Coronary artery (tissue), 2 donors: ENCODE measurements around the gene DGKI.
A peak's percentile ranks its signal among the peaks of the same experiment; 100 is the strongest.

ENCODE experiments used
- DNase-seq: peaks from one replicate; pipeline ENCODE4 v3.0.0-alpha.2; 2017; ENCODE audit warnings: low spot score
- H3K27ac ChIP-seq, 2 donors: fragments of 200-600 bp; sonication (generic); one replicate each; pipeline ENCODE4 v1.5.1; 2016 to 2019
- H3K4me3 ChIP-seq: fragments of 200-600 bp; sonication (generic); 2 replicates; pipeline ENCODE4 v1.5.1; 2016; ENCODE audit warnings: mild to moderate bottlenecking, moderate library complexity
- CTCF ChIP-seq: fragments of 200-600 bp; sonication (generic); IDR thresholded peaks from one replicate; pipeline ENCODE4 v1.5.1; 2019; ENCODE audit warnings: antibody characterized with exemption

DGKI gene

GRCh38 chr7:137789215-137789882 is 57.4 kb downstream of the DGKI start:
- Histone ChIP-seq H3K4me3 (no peak overlapping the region), H3K27ac (peak overlapping the region in 1 of 2 donors; percentile 29)
- TF ChIP-seq CTCF = no peak
- no peak for DNase-seq

DNA sequence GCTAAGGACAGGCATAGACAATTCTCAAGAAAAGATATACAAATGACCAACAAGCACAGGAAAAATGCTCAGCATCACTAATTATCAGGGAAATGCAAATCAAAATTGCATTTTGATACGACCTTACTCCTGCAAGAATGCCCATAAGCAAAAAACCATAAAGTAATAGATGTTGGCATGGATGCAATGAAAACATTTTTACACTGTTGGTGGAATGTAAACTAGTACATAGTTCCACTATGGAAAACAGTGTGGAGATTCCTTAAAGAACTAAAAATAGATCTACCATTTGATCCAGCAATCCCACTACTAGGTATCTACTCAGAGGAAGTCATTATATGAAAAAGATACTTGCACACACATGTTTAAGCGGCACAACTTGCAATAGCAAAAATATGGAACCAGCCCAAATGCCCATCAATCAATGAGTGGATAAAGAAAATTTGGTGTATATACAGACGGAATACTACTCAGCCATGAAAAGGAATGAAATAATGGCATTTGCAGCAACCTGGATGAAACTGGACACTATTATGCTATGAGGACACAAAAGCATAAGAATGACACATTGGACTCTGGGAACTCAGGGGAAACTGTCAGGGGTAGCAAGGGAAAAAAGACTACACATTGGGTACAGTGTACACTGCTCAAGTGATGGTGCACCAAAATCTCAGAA is 59.3 kb downstream of the DGKI start:
- no peak for TF ChIP-seq CTCF
- DNase-seq = no peak
- no peak overlapping the region for H3K27ac ChIP-seq
- no peak overlapping the region for H3K4me3 ChIP-seq

GRCh38 chr7:137778511-137778910 is 68.3 kb downstream of the DGKI start:
- DNase-seq = no peak
- no peak overlapping the region for H3K4me3 ChIP-seq
- H3K27ac ChIP-seq = no peak overlapping the region
- TF ChIP-seq CTCF = no peak

GRCh38 chr7:137774793-137775201 is 72.0 kb downstream of the DGKI start:
- no peak for TF ChIP-seq CTCF
- no peak overlapping the region for H3K27ac ChIP-seq
- no peak for DNase-seq
- H3K4me3 ChIP-seq = no peak overlapping the region

GRCh38 chr7:137772748-137773147 is 74.0 kb downstream of the DGKI start:
- DNase-seq = no peak
- no peak overlapping the region for H3K4me3 ChIP-seq
- no peak for TF ChIP-seq CTCF
- peak overlapping the region in 1 of 2 donors; percentile 12 for H3K27ac ChIP-seq

DNA sequence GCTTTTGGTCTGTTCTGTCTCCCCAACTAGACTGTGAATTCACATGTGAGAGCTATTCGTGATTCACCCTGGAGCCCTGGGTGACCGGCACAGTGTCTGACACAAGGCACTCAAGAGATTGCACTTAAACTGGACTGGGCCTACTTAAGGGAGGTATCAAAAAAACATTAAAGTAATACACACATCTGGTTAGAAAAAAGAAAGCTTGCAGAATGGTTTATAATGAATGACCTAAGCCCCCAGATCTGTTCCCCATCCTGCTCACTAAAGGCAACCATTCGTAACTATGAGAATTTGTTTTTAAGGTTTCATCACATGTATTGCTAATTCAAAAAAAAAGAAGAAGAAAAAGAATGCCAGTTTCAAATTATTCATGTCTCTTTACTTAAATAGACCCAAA is 74.5 kb downstream of the DGKI start:
- Histone ChIP-seq H3K4me3 (no peak overlapping the region), H3K27ac (no peak overlapping the region)
- no peak for DNase-seq
- TF ChIP-seq CTCF = no peak

DNA sequence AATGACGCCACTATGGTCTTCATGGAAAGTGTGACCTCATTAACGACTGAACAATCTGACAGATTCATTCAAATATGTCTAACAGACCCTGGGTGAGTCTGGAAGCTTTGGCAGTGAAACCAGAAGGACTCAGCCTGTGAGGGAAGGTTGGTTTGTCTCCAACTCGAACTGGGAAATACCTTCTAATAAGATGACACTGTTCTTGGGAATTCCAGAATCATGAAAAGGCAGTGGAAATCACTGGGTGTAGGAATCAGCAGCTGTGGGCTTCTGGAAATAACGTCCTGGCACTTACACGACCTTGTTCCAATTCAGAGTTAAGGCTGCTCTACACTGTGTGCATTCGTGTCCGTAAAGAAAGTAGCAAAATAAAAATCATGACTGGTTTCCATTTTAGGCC is 75.1 kb downstream of the DGKI start:
- Histone ChIP-seq H3K4me3 (no peak overlapping the region), H3K27ac (no peak overlapping the region)
- TF ChIP-seq CTCF = no peak
- no peak for DNase-seq
